ENCODE measurements around the gene ITGB6.
"Not testable (repeated sequence)": the region's sequence is repeated elsewhere in the genome, so short reads cannot be mapped to it uniquely, and the experiment has no call there.

The ITGB6 gene

GRCh38 chr2:160194946-160195345 lies 5.1 kb downstream of the ITGB6 start:
- no peak for DNase-seq (ENCODE audit: low read depth in 1 of 2, low spot score in 1 of 2)

- DNase-seq (ENCODE audit: low read depth in 1 of 2, low spot score in 1 of 2): no peak
These were observed 5.7 kb downstream of the ITGB6 start for GRCh38 chr2:160194351-160194750.

DNA sequence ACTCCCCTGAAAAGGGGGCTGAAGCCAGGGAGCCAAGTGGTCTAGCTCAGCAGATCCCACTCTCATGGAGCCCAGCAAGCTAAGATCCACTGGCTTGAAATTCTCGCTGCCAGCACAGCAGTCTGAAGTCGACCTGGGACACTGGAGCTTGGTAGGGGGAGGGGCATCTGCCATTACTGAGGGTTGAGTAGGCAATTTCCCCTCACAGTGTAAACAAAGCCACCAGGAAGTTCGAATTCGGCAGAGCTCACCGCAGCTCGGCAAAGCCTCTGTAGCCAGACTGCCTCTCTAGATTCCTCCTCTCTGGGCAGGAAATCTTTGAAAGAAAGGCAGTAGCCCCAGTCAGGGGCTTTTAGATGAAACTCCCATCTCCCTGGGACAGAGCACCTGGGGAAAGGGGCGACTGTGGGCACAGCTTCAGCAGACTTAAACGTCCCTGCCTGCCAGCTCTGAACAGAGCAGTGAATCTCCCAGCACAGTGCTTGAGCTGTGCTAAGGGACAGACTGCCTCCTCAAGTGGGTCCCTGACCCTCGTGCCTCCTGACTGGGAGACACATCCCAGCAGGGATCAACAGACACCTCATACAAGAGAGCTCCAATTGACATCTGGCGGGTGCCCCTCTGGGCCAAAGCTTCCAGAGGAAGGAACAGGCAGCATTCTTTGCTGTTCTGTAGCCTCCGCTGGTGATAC lies 18.8 kb downstream of the ITGB6 start:
- DNase-seq (ENCODE audit: low read depth in 1 of 2, low spot score in 1 of 2): not testable (repeated sequence)

GRCh38 chr2:160180690-160181089 lies 19.4 kb downstream of the ITGB6 start:
- DNase-seq (ENCODE audit: low read depth in 1 of 2, low spot score in 1 of 2): not testable (repeated sequence)

GRCh38 chr2:160180172-160180571 lies 19.9 kb downstream of the ITGB6 start:
- DNase-seq (ENCODE audit: low read depth in 1 of 2, low spot score in 1 of 2): no peak

GRCh38 chr2:160175169-160176134 lies 24.6 kb downstream of the ITGB6 start:
- DNase-seq (ENCODE audit: low read depth in 1 of 2, low spot score in 1 of 2): no peak

- no peak for DNase-seq (ENCODE audit: low read depth in 1 of 2, low spot score in 1 of 2)
These were observed 25.8 kb downstream of the ITGB6 start for GRCh38 chr2:160174322-160174721.

DNA sequence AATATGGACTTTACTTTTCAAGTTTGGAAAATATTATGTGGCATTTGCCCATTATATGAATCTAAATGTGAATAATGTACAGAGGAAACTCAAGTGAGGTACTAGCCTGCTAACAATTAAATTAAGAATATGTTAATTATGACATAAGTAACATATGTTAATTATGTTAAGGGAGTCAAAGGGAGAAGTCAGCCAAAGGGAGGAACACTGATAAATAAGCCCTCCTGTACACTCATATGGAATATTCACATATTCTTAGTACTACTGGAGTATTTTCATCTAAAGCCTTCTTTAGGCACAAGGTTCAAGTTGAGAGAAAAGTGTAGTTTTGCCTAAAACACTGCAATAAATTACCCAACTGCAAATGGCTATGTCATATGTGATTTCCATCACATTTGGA lies 30.1 kb downstream of the ITGB6 start:
- DNase-seq (ENCODE audit: low read depth in 1 of 2, low spot score in 1 of 2): no peak

- no peak for DNase-seq (ENCODE audit: low read depth in 1 of 2, low spot score in 1 of 2)
These were observed 30.6 kb downstream of the ITGB6 start for GRCh38 chr2:160169471-160169870.

- DNase-seq (ENCODE audit: low read depth in 1 of 2, low spot score in 1 of 2): no peak
These were observed 31.2 kb downstream of the ITGB6 start for GRCh38 chr2:160168878-160169277.

GRCh38 chr2:160167089-160167740 lies 32.9 kb downstream of the ITGB6 start:
- DNase-seq (ENCODE audit: low read depth in 1 of 2, low spot score in 1 of 2): no peak

GRCh38 chr2:160165996-160166395 lies 34.1 kb downstream of the ITGB6 start:
- no peak for DNase-seq (ENCODE audit: low read depth in 1 of 2, low spot score in 1 of 2)

- no peak for DNase-seq (ENCODE audit: low read depth in 1 of 2, low spot score in 1 of 2)
These were observed 35.0 kb downstream of the ITGB6 start for GRCh38 chr2:160165081-160165480.

GRCh38 chr2:160157861-160158829 lies 41.9 kb downstream of the ITGB6 start:
- DNase-seq (ENCODE audit: low read depth in 1 of 2, low spot score in 1 of 2): no peak

GRCh38 chr2:160156665-160157064 lies 43.4 kb downstream of the ITGB6 start:
- DNase-seq (ENCODE audit: low read depth in 1 of 2, low spot score in 1 of 2): no peak

- no peak for DNase-seq (ENCODE audit: low read depth in 1 of 2, low spot score in 1 of 2)
These were observed 44.0 kb downstream of the ITGB6 start for GRCh38 chr2:160156100-160156499.

DNA sequence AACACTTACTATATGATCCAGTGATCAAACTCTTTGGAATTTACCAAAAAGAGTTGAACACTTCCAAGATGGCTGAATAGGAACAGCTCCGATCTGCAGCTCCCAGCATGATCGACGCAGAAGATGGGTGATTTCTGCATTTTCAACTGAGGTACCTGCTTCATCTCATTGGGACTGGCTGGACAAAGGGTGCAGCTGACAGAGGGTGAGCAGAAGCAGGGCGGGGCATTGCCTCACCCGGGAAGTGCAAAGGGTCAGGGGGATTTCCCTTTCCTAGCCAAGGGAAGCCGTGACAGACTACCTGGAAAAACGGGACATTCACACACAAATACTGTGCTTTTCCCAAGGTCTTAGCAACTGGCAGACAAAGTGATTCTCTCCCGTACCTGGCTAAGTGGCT lies 51.7 kb downstream of the ITGB6 start:
- not testable (repeated sequence) for DNase-seq (ENCODE audit: low read depth in 1 of 2, low spot score in 1 of 2)

- no peak for DNase-seq (ENCODE audit: low read depth in 1 of 2, low spot score in 1 of 2)
These were observed 54.6 kb downstream of the ITGB6 start for GRCh38 chr2:160145471-160145870.

- no peak for DNase-seq (ENCODE audit: low read depth in 1 of 2, low spot score in 1 of 2)
These were observed 55.6 kb downstream of the ITGB6 start for GRCh38 chr2:160144280-160144990.

DNA sequence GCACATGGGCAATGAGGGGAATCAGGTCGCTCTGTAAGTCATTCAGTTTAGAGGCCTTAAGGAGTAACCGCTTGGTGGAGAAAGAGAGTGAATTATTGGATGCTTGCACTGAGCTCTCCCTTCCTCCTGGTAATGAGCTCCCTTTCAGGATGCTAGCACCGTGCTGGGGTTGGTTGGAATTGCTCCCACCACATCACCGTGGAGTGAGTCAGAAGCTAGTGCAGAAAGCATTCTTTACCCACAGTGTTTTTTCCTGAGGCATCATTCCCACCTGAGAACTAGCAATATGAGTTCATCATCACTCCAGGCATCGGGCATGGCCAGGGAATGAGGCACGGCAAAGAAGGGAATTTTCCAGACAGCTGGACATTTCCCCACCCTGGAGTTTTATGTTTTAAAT lies 57.6 kb downstream of the ITGB6 start:
- no peak for DNase-seq (ENCODE audit: low read depth in 1 of 2, low spot score in 1 of 2)
